MM.1S (cell line): Measurements from ENCODE around the gene THOC1.

Experiments used
- CTCF ChIP-seq: fragments of 300-600 bp; sonication (generic); IDR thresholded peaks from 2 replicates; pipeline ENCODE4 v1.5.1; 2016; ENCODE audit warnings: antibody characterized with exemption, low read length, mixed read lengths
- EZH2phosphoT487 ChIP-seq: fragments of 300-600 bp; sonication (generic); IDR thresholded peaks from 2 replicates; pipeline ENCODE4 v1.6.1; 2018; ENCODE audit warnings: antibody characterized with exemption, low read length

GRCh38 chr18:210075-210474, 57.8 kb downstream of the THOC1 start:
- TF ChIP-seq CTCF, result no peak
- no peak for TF ChIP-seq EZH2phosphoT487
